ENCODE data around the gene MED31.

The MED31 gene

DNA sequence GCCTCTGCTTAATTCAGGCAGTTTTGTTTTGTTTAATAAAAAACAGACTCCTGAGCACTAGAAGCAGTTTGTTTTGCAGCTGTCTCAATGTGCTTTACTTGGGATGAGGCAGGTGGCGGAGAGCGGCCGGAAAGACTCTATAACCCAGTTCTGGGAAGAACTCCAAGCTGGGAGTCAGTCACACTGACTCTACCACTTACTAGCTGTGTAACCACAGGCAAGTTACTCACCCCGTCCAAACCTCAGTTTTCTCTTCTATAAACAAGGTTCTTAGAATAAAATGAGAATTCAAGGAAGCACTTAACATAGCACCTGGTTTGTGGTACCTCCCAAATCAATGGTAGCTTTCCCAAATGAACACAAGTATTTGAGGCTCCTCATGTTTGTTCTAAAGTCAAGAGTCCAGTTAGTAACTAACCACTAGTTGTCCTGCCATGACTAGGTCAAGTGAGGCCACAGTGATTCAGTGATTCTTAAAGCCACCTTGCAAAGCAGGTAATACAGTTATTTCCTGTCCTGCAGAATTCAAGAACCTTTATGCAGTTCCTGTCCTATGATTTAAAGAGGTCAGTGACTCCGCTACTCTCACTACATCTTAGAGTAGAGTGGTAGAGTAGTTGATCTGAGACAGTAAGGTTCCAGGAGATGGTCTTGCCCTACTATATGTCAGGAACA is 7.8 kb downstream of the MED31 start:
- TF ChIP-seq GATA2 (IDR thresholded peaks at IDR 0.05; ENCODE audit: low read depth, low read length), result no peak
- no peak for TF ChIP-seq GATA3 (IDR thresholded peaks at IDR 0.05; ENCODE audit: low read depth, low read length)

DNA sequence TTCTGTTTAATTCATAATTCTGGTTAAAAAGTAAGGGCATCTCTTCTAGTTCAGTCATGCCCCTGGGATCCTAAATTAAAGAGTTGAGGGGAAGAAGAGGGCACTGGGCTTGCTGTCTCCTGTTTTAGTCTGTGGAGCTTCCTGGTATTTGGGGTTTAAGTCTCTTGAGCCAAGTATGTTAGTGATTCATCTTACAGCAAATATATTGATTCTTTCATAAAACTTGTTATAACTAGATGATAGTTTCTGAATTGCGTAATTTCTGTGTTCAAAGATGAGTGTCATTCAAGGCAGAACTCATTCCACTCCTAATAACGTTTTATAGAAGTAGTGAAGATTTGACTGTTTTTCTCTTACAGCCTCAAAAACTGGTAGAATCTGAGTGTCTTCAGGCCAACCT is 8.8 kb downstream of the MED31 start:
- TF ChIP-seq GATA2 (IDR thresholded peaks at IDR 0.05; ENCODE audit: low read depth, low read length), result no peak
- TF ChIP-seq GATA3 (IDR thresholded peaks at IDR 0.05; ENCODE audit: low read depth, low read length), result no peak

DNA sequence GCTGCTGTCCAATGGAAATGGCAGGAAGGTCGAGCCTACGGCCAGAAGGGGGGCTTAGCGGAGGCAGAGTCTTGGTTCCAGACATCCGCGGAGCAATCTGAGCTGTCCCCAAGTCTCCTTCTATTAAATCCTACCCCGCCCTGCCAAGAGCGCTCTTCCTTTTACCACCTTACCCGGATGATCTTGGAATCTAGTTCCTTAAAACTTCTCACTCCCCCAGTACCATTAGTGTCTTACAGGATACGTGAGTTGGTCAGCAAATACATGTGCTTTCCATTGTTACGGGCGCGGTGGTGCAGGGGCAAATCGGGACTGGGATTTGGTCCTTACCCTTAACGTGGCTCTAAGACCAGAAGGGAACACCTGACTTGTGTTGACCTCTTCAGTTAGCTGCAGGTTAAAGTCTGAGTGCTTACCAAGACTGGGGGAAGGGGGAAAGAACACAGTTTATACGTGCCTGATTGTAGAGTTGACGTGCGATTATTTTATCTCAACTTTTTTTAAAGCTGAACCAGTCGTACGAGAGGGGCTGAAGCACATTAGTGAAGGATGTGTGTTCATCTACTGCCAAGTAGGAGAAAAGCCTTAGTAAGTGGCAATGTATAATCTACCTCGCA is 10.1 kb downstream of the MED31 start:
- TF ChIP-seq GATA2 (IDR thresholded peaks at IDR 0.05; ENCODE audit: low read depth, low read length), result no peak
- TF ChIP-seq GATA3 (IDR thresholded peaks at IDR 0.05; ENCODE audit: low read depth, low read length), result no peak

DNA sequence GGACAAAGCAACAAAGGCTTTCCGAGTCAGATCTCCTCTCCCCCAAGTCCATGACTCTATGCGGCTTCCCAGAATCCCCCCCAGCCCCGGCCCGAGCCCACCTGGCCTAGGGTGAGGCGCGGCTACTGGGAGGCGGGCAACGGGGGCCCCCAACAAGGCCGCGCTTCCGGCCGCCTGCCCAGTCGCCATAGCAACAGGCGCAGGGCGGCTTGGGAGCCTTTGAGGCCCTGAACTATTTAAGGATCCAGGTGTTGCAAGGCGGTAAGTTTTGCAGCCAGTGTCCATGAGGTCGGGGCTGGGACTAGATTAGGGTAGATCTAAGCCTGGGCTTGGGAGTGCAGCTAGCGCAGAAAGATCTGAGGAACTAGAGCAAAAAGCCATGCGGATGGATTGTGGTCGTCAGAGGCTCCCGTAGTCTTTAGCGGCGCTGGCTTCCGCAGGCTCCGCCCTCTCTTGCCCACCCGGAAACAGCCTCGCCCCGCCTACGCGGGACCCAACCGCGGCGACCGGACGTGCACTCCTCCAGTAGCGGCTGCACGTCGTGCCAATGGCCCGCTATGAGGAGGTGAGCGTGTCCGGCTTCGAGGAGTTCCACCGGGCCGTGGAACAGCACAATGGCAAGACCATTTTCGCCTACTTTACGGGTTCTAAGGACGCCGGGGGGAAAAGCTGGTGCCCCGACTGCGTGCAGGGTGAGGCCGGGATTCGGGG is 10.7 kb downstream of the MED31 start, which contains the start of the genes KIAA0753 and TXNDC17:
KIAA0753 (minus strand) TSS at position 176 of the 711 bp plus-strand sequence. CDS start 5,608 bp downstream, outside the sequence.
TXNDC17 (plus strand) TSS at position 525 of the 711 bp plus-strand sequence; CDS start at position 548, 23 bp downstream.
- no peak for TF ChIP-seq GATA3 (IDR thresholded peaks at IDR 0.05; ENCODE audit: low read depth, low read length)
- no peak for TF ChIP-seq GATA2 (IDR thresholded peaks at IDR 0.05; ENCODE audit: low read depth, low read length)

DNA sequence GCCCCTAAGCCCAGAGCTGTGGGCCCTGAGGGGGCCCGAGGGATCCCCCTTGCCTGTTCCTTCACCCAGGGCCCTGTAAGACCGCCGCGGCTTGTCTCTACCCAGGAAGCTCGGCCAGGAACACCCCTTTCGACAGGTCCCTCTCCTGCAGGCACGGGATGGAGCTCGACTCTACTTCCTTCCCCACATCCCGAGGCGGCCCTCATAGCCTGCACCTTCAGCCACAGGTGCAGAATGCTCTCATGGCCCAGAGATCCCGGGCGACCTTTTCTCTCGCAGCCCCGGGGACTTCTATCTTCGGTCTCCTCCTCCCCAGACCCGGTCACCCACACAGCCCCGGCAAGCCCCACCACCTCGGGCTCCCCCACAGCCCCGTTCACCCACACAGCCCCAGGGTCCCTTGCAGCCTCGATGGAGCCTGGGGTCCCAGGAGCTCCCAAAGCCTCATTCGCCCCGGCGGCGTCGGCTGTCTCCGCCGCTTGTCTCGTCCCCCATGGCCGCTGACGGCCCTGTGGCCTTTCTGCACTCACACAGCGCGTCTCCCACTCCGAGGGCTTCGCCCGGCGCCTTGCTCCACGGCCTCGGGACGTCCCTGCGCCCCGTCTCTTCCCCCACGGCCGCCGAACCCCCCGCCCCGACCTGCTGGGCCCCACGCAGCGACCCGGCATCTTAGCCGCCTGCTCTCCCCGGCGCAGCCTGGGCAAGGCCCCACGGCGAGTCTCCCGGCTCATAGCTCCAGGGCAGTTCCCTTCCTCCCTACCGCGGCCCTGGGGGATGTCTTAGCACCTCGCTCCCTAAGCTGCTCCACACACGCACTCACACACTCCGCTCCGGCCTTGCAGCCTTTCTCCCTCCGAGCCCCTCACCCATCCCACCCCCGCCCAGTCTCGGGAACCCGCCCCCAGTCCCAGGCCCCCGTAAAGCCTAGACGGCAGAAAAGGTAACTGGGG is 11.5 kb downstream of the MED31 start:
- no peak for TF ChIP-seq GATA2 (IDR thresholded peaks at IDR 0.05; ENCODE audit: low read depth, low read length)
- TF ChIP-seq GATA3 (IDR thresholded peaks at IDR 0.05; ENCODE audit: low read depth, low read length), result no peak

DNA sequence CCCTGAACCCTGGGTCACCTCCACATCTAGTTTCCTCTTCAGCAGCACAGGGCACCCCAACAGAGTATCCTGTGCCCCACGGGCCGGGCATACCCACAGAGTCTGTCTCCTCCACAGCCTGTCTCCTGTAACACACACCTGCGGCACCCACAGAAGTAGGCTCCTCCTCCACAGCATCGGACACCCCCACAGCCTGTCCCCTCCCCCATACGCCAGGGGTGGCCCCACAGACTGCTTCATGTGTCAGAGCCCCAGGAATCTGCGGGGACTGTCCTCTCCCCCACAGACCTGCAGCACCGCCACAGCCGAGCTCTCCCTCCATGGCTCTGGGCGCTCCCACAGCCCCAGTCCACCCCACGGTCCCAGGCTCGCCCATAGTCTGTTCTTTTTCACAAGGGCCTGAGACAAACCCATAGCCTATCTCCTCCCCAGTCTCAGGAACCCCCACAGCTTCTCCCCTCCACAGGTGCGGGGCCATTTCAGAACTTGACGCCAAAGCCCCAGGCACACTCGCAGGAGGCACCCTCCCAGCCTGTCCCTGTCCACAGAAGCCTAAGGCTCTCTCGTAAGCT is 12.3 kb downstream of the MED31 start:
- TF ChIP-seq GATA2 (IDR thresholded peaks at IDR 0.05; ENCODE audit: low read depth, low read length), result no peak
- TF ChIP-seq GATA3 (IDR thresholded peaks at IDR 0.05; ENCODE audit: low read depth, low read length), result no peak

DNA sequence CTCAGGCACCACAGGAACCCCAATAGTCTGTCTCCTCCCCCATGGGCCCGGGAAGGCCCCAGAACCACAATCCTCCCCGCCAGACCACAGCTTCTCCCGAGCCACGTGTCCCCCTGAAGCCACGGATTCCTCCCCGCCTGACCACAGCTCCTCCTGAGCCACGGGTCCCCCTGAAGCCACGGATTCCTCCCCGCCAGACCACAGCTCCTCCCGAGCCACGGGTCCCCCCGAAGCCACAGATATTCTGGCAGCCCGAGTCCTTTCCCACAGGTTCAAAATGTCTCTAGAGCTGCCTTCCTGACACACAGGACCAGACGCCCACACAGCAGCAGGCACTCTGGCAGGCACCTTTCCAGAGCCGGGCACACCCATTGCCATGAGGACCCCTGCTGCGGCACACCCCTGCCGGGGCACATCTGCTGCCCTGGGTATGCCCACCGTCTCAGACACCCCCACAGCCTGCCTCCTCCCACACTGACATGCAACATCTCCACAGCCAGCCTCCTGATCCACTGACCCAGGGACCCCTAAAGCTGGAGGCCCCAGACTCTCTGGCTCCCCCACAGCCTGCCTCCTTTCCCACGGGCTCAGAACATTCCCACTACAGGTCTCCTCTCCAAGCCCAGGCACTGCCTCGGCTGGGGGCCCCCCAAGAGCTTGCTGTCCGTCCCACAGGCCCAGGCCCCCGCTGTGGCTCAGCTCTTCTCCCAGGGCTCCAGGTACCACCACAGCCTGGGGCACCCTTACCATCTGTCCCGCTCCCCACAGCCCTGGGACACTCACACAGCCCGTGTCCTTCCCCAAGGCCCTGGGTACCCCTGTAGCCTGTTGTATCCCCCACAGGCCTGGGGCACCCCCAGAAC is 13.1 kb downstream of the MED31 start:
- TF ChIP-seq GATA2 (IDR thresholded peaks at IDR 0.05; ENCODE audit: low read depth, low read length) (no peak), GATA3 (IDR thresholded peaks at IDR 0.05; ENCODE audit: low read depth, low read length) (no peak)

DNA sequence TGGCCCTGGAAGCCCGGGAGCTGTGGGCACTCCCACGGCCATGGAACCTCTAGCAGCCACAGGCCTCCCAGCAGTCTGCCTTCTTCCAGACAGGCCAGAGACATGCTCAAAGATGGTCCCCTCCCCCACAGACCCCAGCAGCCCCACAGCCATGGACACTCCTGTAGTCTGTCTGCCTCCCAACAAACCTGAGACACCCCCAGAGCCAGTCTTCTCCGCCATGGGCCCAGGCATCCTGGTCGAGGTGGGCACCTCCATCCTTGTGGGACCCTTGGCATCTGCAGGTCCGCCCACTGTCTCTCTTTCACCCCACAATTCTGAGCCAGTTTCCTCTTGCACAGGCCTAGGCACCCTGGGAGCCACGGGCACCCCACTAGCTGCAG is 14.0 kb downstream of the MED31 start:
- TF ChIP-seq GATA2 (IDR thresholded peaks at IDR 0.05; ENCODE audit: low read depth, low read length), result no peak
- TF ChIP-seq GATA3 (IDR thresholded peaks at IDR 0.05; ENCODE audit: low read depth, low read length), result no peak

DNA sequence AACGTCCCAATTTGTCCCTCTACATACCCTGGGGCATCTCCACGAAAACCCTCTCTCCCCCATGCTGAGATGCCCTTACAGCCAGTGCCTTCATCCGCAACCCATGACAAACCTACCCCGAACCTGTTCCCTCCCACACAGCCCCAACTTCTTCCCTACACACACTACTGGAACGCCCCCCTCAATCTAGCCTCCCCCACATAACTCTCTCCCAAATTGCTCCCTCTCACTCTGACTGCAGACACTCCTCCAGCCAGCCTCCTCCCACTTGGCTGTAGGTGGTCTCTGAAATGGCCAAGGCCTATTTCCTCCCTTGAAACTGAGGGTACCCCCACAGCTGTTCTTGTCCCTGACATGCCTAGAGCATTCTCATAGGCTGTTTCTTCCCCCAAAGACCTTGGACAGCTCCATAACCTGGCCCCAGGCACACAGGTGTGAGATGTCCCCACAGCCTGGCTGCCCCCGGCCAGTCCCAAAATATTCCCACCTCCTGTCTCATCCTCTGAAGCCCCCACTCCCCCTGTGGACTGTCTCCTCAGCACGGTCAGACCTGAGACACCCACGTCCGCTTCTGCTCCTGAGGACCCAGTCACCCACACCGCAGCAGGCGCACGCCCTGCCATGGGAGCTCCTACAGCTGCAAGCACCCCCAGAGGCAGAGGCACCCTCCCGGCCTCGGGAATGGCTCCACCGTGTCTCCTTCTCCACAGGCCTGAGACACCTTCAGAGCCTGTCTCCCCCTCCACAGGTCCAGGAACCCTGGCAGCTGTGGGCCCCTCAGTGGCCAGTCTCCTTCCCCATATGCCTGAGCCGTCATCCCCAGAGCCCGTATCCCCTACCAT is 14.6 kb downstream of the MED31 start:
- no peak for TF ChIP-seq GATA2 (IDR thresholded peaks at IDR 0.05; ENCODE audit: low read depth, low read length)
- no peak for TF ChIP-seq GATA3 (IDR thresholded peaks at IDR 0.05; ENCODE audit: low read depth, low read length)

DNA sequence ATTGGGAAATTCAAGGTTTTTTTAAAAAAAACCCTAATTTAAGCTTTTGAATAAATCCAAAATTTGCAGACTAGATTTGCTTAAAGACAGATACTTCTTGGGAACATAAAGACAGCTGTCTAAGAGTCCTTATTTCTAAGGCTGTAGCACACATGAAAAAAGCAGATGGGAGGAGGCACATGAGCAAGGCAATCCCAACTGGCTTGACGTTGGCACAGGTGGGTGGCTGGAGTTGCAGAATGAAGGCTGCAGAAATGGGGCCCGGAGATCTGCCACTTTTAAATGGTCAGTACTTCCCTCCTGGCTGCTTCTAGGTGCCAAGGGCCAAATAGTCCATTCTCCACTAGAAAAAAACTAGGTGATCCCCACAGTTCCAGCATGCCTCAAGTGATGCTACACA is 15.3 kb downstream of the MED31 start:
- TF ChIP-seq GATA2 (IDR thresholded peaks at IDR 0.05; ENCODE audit: low read depth, low read length), result no peak
- no peak for TF ChIP-seq GATA3 (IDR thresholded peaks at IDR 0.05; ENCODE audit: low read depth, low read length)

DNA sequence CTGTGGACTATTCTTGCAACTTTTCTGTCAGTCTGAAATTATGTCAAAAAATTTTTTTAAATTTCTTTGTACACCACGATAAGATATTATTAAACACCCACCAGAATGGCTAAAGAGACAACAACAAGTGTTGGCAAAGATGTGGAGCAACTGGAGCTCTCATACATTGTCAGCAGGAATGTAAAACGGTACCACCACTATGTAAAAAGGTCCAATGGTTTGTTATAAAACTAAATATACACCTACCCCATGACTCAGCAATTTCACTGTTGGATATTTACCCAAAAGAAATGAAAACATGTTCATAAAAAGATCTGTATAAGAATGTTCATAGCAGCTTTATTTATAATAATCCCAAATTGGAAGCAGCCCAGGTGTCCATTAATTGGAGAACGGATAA is 18.1 kb downstream of the MED31 start:
- TF ChIP-seq GATA2 (IDR thresholded peaks at IDR 0.05; ENCODE audit: low read depth, low read length) (no peak), GATA3 (IDR thresholded peaks at IDR 0.05; ENCODE audit: low read depth, low read length) (no peak)

DNA sequence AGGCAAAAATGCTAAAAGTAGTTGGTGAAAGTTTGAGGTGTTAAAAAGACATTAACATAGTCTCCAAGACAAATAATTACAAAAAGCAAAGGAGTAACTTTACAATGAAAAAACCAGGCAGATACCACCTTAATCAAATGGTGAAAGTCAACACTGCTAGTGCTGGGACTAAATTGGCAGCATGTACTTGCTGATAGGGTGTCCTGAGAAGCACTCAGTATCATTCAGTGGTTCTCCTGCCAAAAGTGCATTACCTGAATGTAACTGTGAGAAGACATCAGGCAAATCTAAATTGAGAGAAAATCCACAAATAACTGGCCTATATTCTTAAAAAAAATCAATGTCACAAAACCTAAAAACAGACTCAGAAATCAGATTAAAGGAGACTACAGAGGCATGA is 18.9 kb downstream of the MED31 start:
- TF ChIP-seq GATA3 (IDR thresholded peaks at IDR 0.05; ENCODE audit: low read depth, low read length), result no peak
- no peak for TF ChIP-seq GATA2 (IDR thresholded peaks at IDR 0.05; ENCODE audit: low read depth, low read length)

Measured in SH-SY5Y (cell line).